ENCODE data around the gene CARD11. TPM values are rescaled to one million over a fixed set of nuclear protein-coding genes. Genes with fewer than 3 reads are reported as not detected.

Gene CARD11
- polyA plus RNA-seq, 1 of the 3 experiments (the other 2 are of a cell fraction), result not detected

DNA sequence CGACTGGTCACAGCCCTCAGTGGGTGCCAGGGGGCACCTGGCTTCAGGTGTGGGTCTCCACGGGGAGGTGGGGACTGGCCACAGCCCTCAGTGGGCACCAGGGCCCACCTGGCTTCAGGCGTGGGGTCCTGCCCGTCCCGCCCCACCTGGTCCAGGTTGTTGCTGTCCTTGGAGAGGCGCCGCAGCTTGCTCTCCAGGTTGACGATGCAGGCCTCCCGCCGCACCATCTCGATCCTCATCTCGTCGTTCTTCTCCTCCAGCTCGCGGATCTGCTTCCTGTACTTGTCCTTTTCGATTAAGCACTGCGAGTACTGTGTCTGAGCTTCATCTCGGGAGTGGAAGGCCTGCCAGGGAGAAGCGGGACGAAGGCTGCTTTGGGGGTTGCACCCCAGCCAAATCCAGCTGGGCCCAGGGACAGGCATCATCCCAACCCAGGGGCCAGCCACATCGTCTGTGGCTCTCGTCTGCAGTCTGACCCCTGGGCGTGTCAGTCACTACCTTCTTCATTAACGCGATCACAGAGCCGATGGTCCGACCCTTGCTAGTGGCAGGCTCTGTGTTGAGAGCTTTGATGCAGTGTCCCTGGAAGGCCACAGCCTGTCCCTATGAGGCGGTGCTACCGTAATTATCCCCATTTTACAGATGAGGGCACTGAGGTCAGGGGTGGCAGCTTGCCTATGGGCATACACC lies 106.6 kb downstream of the CARD11 start:
- WGBS (ENCODE audit: low lambda C conversion rate), result 75% methylated on average over 25 of the region's 29 CpGs
- Histone ChIP-seq H3K9me2 (no peaks in the 10 kb centered on the region), H3K4me2 (no peak overlapping the region), H3K9me3 (no peaks in the 10 kb centered on the region), H3K79me2 (ENCODE audit: insufficient read depth) (no peaks in the 10 kb centered on the region), H3K4me3 (ENCODE audit: low read depth in 2 of 2, low read length in 1 of 2) (no peak overlapping the region), H3K4me1 (ENCODE audit: control insufficient read depth in 1 of 2, insufficient read depth in 2 of 2, low read depth in 1 of 2, low read length in 1 of 2) (peaks cover 0 to 6% of the 10 kb centered on the region in 2 experiments; a peak in 2 of 4 replicates), H3K27ac (ENCODE audit: low read depth in 2 of 2, low read length in 1 of 2) (no peak overlapping the region), H4K20me1 (ENCODE audit: insufficient read depth) (no peaks in the 10 kb centered on the region), H3K9ac (no peak overlapping the region), H3K27me3 (ENCODE audit: insufficient read depth) (peaks cover 6% of the 10 kb centered on the region; the same call in 1 of the 2 replicates), H3K36me3 (replicated peaks in 1 of 2; ENCODE audit: control insufficient read depth in 1 of 2, insufficient read depth in 2 of 2, low read length in 1 of 2) (no peaks in the 10 kb centered on the region), H3F3A (replicated peaks; ENCODE audit: insufficient read depth) (no peaks in the 10 kb centered on the region), H2AFZ (ENCODE audit: low read depth) (no peak overlapping the region)
- CTCF ChIA-PET, result interaction anchor here (1.0 to 2.4 kb wide), 7 partner anchors 8 to 217 kb away, joined by 3 to 10 read pairs (median 4); no protein-coding TSS in a partner anchor
- TF ChIP-seq SIN3A (IDR thresholded peaks at IDR 0.05; ENCODE audit: borderline replicate concordance, low read depth, low read length), result no peak
- TF ChIP-seq, protein P1, sequence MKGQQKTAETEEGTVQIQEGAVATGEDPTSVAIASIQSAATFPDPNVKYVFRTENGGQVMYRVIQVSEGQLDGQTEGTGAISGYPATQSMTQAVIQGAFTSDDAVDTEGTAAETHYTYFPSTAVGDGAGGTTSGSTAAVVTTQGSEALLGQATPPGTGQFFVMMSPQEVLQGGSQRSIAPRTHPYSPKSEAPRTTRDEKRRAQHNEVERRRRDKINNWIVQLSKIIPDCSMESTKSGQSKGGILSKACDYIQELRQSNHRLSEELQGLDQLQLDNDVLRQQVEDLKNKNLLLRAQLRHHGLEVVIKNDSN (IDR thresholded peaks at IDR 0.05; ENCODE audit: borderline replicate concordance, low read depth), result no peak
- TF ChIP-seq, protein P2, sequence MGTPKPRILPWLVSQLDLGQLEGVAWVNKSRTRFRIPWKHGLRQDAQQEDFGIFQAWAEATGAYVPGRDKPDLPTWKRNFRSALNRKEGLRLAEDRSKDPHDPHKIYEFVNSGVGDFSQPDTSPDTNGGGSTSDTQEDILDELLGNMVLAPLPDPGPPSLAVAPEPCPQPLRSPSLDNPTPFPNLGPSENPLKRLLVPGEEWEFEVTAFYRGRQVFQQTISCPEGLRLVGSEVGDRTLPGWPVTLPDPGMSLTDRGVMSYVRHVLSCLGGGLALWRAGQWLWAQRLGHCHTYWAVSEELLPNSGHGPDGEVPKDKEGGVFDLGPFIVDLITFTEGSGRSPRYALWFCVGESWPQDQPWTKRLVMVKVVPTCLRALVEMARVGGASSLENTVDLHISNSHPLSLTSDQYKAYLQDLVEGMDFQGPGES (IDR thresholded peaks at IDR 0.05; ENCODE audit: low read depth, low read length), result no peak
- TF ChIP-seq TEAD4 (IDR thresholded peaks at IDR 0.05; ENCODE audit: borderline replicate concordance, insufficient read depth), result no peak
- no peak for TF ChIP-seq NRF1 (IDR thresholded peaks at IDR 0.05; ENCODE audit: low read depth, low read length)
- TF ChIP-seq RXRA (IDR thresholded peaks at IDR 0.05; ENCODE audit: borderline replicate concordance, low read depth), result no peak
- TF ChIP-seq, protein P3, sequence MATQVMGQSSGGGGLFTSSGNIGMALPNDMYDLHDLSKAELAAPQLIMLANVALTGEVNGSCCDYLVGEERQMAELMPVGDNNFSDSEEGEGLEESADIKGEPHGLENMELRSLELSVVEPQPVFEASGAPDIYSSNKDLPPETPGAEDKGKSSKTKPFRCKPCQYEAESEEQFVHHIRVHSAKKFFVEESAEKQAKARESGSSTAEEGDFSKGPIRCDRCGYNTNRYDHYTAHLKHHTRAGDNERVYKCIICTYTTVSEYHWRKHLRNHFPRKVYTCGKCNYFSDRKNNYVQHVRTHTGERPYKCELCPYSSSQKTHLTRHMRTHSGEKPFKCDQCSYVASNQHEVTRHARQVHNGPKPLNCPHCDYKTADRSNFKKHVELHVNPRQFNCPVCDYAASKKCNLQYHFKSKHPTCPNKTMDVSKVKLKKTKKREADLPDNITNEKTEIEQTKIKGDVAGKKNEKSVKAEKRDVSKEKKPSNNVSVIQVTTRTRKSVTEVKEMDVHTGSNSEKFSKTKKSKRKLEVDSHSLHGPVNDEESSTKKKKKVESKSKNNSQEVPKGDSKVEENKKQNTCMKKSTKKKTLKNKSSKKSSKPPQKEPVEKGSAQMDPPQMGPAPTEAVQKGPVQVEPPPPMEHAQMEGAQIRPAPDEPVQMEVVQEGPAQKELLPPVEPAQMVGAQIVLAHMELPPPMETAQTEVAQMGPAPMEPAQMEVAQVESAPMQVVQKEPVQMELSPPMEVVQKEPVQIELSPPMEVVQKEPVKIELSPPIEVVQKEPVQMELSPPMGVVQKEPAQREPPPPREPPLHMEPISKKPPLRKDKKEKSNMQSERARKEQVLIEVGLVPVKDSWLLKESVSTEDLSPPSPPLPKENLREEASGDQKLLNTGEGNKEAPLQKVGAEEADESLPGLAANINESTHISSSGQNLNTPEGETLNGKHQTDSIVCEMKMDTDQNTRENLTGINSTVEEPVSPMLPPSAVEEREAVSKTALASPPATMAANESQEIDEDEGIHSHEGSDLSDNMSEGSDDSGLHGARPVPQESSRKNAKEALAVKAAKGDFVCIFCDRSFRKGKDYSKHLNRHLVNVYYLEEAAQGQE (IDR thresholded peaks at IDR 0.05; ENCODE audit: low read depth, low read length), result no peak
- TF ChIP-seq TCF12 (IDR thresholded peaks at IDR 0.05), result no peak
- no peak for TF ChIP-seq MXI1 (IDR thresholded peaks at IDR 0.05; ENCODE audit: low read depth, low read length)
- TF ChIP-seq, protein P4, sequence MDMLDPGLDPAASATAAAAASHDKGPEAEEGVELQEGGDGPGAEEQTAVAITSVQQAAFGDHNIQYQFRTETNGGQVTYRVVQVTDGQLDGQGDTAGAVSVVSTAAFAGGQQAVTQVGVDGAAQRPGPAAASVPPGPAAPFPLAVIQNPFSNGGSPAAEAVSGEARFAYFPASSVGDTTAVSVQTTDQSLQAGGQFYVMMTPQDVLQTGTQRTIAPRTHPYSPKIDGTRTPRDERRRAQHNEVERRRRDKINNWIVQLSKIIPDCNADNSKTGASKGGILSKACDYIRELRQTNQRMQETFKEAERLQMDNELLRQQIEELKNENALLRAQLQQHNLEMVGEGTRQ (IDR thresholded peaks at IDR 0.05; ENCODE audit: borderline replicate concordance, low read depth, low read length), result no peak
- no peak for TF ChIP-seq SMC3 (IDR thresholded peaks at IDR 0.05; ENCODE audit: low read depth, low read length)
- TF ChIP-seq GATA2 (CRISPR knock-in tag; IDR thresholded peaks at IDR 0.05), result no peak
- DNase-seq, result no peak
- POLR2A ChIA-PET, result interaction anchor here (1.5 kb wide), 1 partner anchor 8 kb away, joined by 6 read pairs; no protein-coding TSS in a partner anchor

Data from SK-N-SH (cell line).